GM18870 (cell line): ENCODE measurements around the gene MRPL50.
A peak's percentile ranks its signal among the peaks of the same experiment; 100 is the strongest.
"Not testable (repeated sequence)": the region's sequence is repeated elsewhere in the genome, so short reads cannot be mapped to it uniquely, and the experiment has no call there.

ENCODE experiments used
- ATAC-seq: cut with Tn5 transposase; IDR thresholded peaks from one replicate; pipeline ENCODE4 v1.9.1; 2021; ENCODE audit warnings: moderate library complexity; ENCODE audit not compliant: unreplicated experiment

MRPL50 gene

GRCh38 chr9:101418518-101419430, 20.4 kb upstream of the MRPL50 start:
- no peak for ATAC-seq

- no peak for ATAC-seq
Observed at GRCh38 chr9:101417977-101418376, 19.6 kb upstream of the MRPL50 start.

- no peak for ATAC-seq
Observed at GRCh38 chr9:101417389-101417788, 19.0 kb upstream of the MRPL50 start.

- no peak for ATAC-seq
Observed at GRCh38 chr9:101415578-101415977, 17.2 kb upstream of the MRPL50 start.

- no peak for ATAC-seq
Observed at GRCh38 chr9:101414839-101415238, 16.4 kb upstream of the MRPL50 start.

GRCh38 chr9:101409079-101409477, 10.7 kb upstream of the MRPL50 start:
- no peak for ATAC-seq

GRCh38 chr9:101408374-101409078, 10.1 kb upstream of the MRPL50 start:
- no peak for ATAC-seq

- no peak for ATAC-seq
Observed at GRCh38 chr9:101403516-101404285, 5.3 kb upstream of the MRPL50 start.

GRCh38 chr9:101400120-101400519, 1.7 kb upstream of the MRPL50 start:
- ATAC-seq: no peak

- ATAC-seq: no peak
Observed at GRCh38 chr9:101399643-101399970, 1.2 kb upstream of the MRPL50 start.

GRCh38 chr9:101398930-101399642, 668 bp upstream of the MRPL50 start:
- ATAC-seq: no peak

- no peak for ATAC-seq
Observed at GRCh38 chr9:101397746-101398067, 711 bp downstream of the MRPL50 start.

GRCh38 chr9:101394687-101395086, 3.7 kb downstream of the MRPL50 start:
- no peak for ATAC-seq

- ATAC-seq: no peak
Observed at GRCh38 chr9:101393135-101393534, 5.3 kb downstream of the MRPL50 start.

- no peak for ATAC-seq
Observed at GRCh38 chr9:101388507-101388993, 9.9 kb downstream of the MRPL50 start.

- ATAC-seq: peak; percentile 82
Observed at GRCh38 chr9:101387871-101388506, 10.4 kb downstream of the MRPL50 start.

- not testable (repeated sequence) for ATAC-seq
Observed at GRCh38 chr9:101384873-101385536, 13.4 kb downstream of the MRPL50 start, which contains the start of gene BAAT. Gene BAAT (minus strand): TSS chr9:101385006. CDS start chr9:101371404, 13,602 bp downstream.

- no peak for ATAC-seq
Observed at GRCh38 chr9:101383361-101383760, 15.1 kb downstream of the MRPL50 start.

- no peak for ATAC-seq
Observed at GRCh38 chr9:101381833-101382342, 16.5 kb downstream of the MRPL50 start.
